Activated T-cell treated with anti-CD3 and anti-CD28 coated beads, Interleukin-2, amount 50 U/mL, for 4 hours (primary cell): ENCODE data around the gene PPP1R17. TPM values are rescaled to one million over a fixed set of nuclear protein-coding genes. Genes with fewer than 3 reads are reported as not detected.

ENCODE experiments used
- ATAC-seq, 2 donors: fragments of 200-7000 bp; cut with Tn5 transposase; one replicate each; pipeline ENCODE4 v1.10.0; 2021
- DNase-seq: peaks from one replicate; pipeline ENCODE4 v3.0.0-alpha.2; 2020
- H3K27me3 Mint-ChIP-seq: one replicate; pipeline ENCODE4 v1.8.0; 2021; ENCODE audit warnings: low read depth, mixed read lengths
- H3K36me3 Mint-ChIP-seq: one replicate; pipeline ENCODE4 v1.8.0; 2022; ENCODE audit warnings: mixed read lengths; ENCODE audit not compliant: insufficient read depth
- H3K4me1 Mint-ChIP-seq: one replicate; pipeline ENCODE4 v1.8.0; 2021; ENCODE audit warnings: low read depth, mixed read lengths
- H3K4me3 Mint-ChIP-seq: one replicate; pipeline ENCODE4 v1.8.0; 2021; ENCODE audit warnings: mild to moderate bottlenecking, moderate library complexity, mixed read lengths
- H3K9me3 Mint-ChIP-seq: one replicate; pipeline ENCODE4 v1.8.0; 2021; ENCODE audit warnings: mixed read lengths
- total RNA-seq, 3 donors: library from RNA; stranded (reverse); gene quantifications; one replicate each; pipeline ENCODE4 v1.2.1, GENCODE V29; 2021

PPP1R17 gene
- not detected for total RNA-seq

DNA sequence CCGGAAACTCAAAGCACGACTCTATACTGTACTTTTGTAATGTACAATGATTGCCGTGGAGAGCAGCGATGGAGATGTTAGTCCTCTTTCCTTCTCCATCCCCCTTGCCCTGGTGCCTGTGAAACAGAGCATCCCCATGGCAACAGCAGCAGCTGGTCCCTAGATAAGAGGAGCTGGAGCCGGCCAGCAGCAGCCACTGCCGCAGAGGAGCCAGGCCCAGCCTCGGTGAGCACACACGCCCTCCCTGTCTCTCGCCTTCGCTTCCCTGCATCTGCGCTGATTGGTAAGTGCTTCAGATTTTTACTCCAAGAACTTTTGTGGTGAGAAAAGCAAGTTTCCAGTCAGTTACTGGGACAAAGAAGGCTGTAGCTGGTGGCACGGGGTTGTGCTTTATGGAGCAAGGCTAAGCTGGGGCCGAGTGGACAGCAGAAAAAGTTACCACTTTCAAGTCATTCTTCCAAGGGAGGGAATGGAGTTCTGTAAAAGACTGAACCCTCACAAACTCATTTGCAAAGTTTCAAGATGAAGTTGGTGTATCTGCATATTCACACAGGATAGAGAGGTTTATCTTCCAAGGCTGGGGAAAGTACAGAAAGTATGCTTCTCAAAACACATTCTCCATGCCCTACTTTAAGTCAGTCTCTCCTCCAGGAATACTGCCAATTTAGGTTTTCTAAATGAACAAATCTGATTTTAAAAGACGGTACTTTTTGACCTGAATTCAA, at the start of gene PPP1R17:
Gene PPP1R17 (plus strand): TSS at position 192 of the 725 bp plus-strand sequence. CDS start 5,227 bp downstream, outside the sequence.
- ATAC-seq (no peak), DNase-seq (no peak)
- Mint-ChIP-seq H3K4me1 (no peaks in the 10 kb centered on the region), H3K36me3 (no peaks in the 10 kb centered on the region), H3K9me3 (no peaks in the 10 kb centered on the region), H3K27me3 (no peaks in the 10 kb centered on the region), H3K4me3 (no peak within 1 kb of the TSS)

DNA sequence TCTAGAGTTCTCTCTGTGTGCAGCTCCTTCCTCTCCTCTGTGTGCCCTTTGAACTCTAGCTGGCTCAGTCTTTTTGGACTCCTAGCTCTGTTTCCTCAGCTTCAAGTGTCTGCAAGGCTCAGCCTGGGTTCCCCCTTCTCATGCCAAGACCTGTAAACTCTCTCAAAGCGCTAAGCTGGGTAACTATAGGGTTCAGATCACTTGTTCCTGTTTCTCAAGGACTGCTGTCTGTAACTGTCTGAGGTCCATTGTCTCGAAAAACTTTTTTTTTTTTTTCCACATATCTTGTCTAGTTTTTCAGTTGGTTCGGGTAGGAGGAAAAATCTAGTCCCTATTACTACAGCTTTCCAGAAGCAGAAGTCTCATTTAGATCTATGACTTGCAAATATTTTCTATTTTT, 46.6 kb upstream of the PPP1R17 start:
- no peaks in the 10 kb centered on the region for H3K9me3 Mint-ChIP-seq
- H3K4me3 Mint-ChIP-seq, result no peak overlapping the region
- H3K27me3 Mint-ChIP-seq, result no peaks in the 10 kb centered on the region
- ATAC-seq, result no peak
- no peaks in the 10 kb centered on the region for H3K4me1 Mint-ChIP-seq
- no peaks in the 10 kb centered on the region for H3K36me3 Mint-ChIP-seq
- DNase-seq, result no peak

GRCh38 chr7:31642681-31643115, 44.3 kb upstream of the PPP1R17 start:
- Mint-ChIP-seq H3K27me3 (no peaks in the 10 kb centered on the region), H3K4me3 (no peak overlapping the region), H3K4me1 (no peaks in the 10 kb centered on the region), H3K9me3 (no peaks in the 10 kb centered on the region), H3K36me3 (no peaks in the 10 kb centered on the region)
- DNase-seq, result no peak
- no peak for ATAC-seq

GRCh38 chr7:31646942-31647341, 40.1 kb upstream of the PPP1R17 start:
- Mint-ChIP-seq H3K36me3 (no peaks in the 10 kb centered on the region), H3K4me3 (no peak overlapping the region), H3K9me3 (no peaks in the 10 kb centered on the region), H3K4me1 (no peaks in the 10 kb centered on the region), H3K27me3 (no peaks in the 10 kb centered on the region)
- DNase-seq, result no peak
- ATAC-seq, result no peak

GRCh38 chr7:31647511-31647910, 39.5 kb upstream of the PPP1R17 start:
- ATAC-seq, result no peak
- Mint-ChIP-seq H3K4me3 (no peak overlapping the region), H3K36me3 (no peaks in the 10 kb centered on the region)

GRCh38 chr7:31648288-31648687, 38.7 kb upstream of the PPP1R17 start:
- no peaks in the 10 kb centered on the region for H3K9me3 Mint-ChIP-seq
- H3K27me3 Mint-ChIP-seq, result no peaks in the 10 kb centered on the region
- no peak overlapping the region for H3K4me3 Mint-ChIP-seq
- no peaks in the 10 kb centered on the region for H3K4me1 Mint-ChIP-seq
- no peak for DNase-seq
- no peak for ATAC-seq
- H3K36me3 Mint-ChIP-seq, result no peaks in the 10 kb centered on the region

More at GRCh38 chr7:31647511-31647910, 39.5 kb upstream of the PPP1R17 start:
- no peak for DNase-seq
- Mint-ChIP-seq H3K4me1 (no peaks in the 10 kb centered on the region), H3K9me3 (no peaks in the 10 kb centered on the region), H3K27me3 (no peaks in the 10 kb centered on the region)

DNA sequence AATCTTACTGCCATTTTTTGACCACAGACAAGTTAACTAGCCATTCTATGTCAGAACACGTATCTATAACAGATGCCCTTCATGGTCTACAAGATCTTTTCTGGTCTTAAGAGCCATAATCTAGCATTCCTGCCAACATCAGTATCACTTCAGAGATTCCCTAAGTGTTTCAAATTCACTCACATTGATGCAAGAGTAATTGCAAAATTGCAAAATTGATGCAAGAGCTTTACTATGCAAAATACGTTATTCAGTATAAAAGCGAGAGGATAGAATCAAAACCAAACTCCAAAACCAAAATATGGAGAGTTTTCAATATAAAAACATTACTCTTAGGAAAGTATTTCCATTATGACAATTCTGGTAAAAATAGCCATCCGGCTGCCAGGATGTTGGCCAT, 38.1 kb upstream of the PPP1R17 start:
- H3K4me1 Mint-ChIP-seq, result no peaks in the 10 kb centered on the region
- H3K4me3 Mint-ChIP-seq, result no peak overlapping the region
- H3K27me3 Mint-ChIP-seq, result no peaks in the 10 kb centered on the region
- ATAC-seq (no peak), DNase-seq (no peak)
- no peaks in the 10 kb centered on the region for H3K9me3 Mint-ChIP-seq
- no peaks in the 10 kb centered on the region for H3K36me3 Mint-ChIP-seq

DNA sequence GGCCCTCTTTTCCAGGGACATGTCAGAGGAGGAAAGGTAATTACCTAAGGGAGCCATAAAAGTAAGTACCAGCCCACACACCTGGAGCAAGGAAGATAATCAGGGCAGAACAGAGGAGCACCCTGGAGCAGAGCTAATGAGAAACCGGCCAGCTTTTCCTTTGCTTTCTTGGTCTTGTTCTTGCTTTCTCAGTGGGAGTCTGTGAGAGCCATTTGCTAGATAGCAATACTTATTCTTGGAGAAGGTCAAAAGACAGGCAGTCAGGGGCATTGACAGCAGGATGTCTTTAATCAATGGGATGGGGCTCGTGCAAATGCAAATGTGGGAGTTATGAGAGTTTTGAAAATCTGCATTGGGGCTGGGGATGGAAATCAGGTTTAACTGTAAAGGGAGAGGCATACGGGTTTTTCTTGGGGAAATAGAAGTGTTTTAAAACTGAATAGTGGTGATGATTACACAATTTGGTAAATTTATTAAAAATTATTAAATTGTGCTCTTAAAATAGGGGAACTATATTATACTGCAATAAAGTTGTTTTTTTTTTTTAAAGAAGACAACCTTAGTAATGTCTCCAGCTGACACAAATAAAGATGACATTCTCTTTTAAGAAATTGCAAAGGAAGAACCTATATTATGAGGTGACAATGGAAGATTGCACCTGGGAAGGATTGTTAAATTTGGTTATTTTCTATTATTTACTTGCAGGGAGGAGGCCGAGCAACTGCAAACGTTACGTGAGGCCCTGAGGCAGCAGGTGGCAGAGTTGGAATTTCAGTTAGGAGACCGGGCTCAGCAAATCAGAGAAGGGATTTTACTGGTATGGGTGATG, 35.6 kb upstream of the PPP1R17 start:
- Mint-ChIP-seq H3K4me3 (no peak overlapping the region), H3K27me3 (no peaks in the 10 kb centered on the region), H3K4me1 (no peaks in the 10 kb centered on the region), H3K9me3 (no peaks in the 10 kb centered on the region), H3K36me3 (no peaks in the 10 kb centered on the region)
- ATAC-seq (no peak), DNase-seq (no peak)

GRCh38 chr7:31652063-31652326, 35.0 kb upstream of the PPP1R17 start:
- Mint-ChIP-seq H3K36me3 (no peaks in the 10 kb centered on the region), H3K9me3 (no peaks in the 10 kb centered on the region), H3K4me1 (no peaks in the 10 kb centered on the region), H3K4me3 (no peak overlapping the region), H3K27me3 (no peaks in the 10 kb centered on the region)
- ATAC-seq (no peak), DNase-seq (no peak)

- H3K27me3 Mint-ChIP-seq, result no peaks in the 10 kb centered on the region
- DNase-seq (no peak), ATAC-seq (no peak)
- no peak overlapping the region for H3K4me3 Mint-ChIP-seq
- H3K9me3 Mint-ChIP-seq, result peaks cover 7% of the 10 kb centered on the region
- H3K4me1 Mint-ChIP-seq, result no peaks in the 10 kb centered on the region
- no peaks in the 10 kb centered on the region for H3K36me3 Mint-ChIP-seq
Measured at GRCh38 chr7:31663072-31663471, 23.9 kb upstream of the PPP1R17 start.

- Mint-ChIP-seq H3K4me1 (no peaks in the 10 kb centered on the region), H3K27me3 (no peaks in the 10 kb centered on the region), H3K4me3 (no peak overlapping the region), H3K36me3 (no peaks in the 10 kb centered on the region), H3K9me3 (peaks cover 7% of the 10 kb centered on the region)
- DNase-seq (no peak), ATAC-seq (no peak)
Measured at GRCh38 chr7:31664890-31665289, 22.1 kb upstream of the PPP1R17 start.

- DNase-seq (no peak), ATAC-seq (no peak)
- Mint-ChIP-seq H3K36me3 (no peaks in the 10 kb centered on the region), H3K9me3 (peaks cover 7% of the 10 kb centered on the region), H3K4me1 (no peaks in the 10 kb centered on the region), H3K4me3 (no peak overlapping the region), H3K27me3 (no peaks in the 10 kb centered on the region)
Measured at GRCh38 chr7:31665546-31665945, 21.5 kb upstream of the PPP1R17 start.

- Mint-ChIP-seq H3K4me3 (no peak overlapping the region), H3K36me3 (no peaks in the 10 kb centered on the region)
Measured at GRCh38 chr7:31669461-31669860, 17.6 kb upstream of the PPP1R17 start.

DNA sequence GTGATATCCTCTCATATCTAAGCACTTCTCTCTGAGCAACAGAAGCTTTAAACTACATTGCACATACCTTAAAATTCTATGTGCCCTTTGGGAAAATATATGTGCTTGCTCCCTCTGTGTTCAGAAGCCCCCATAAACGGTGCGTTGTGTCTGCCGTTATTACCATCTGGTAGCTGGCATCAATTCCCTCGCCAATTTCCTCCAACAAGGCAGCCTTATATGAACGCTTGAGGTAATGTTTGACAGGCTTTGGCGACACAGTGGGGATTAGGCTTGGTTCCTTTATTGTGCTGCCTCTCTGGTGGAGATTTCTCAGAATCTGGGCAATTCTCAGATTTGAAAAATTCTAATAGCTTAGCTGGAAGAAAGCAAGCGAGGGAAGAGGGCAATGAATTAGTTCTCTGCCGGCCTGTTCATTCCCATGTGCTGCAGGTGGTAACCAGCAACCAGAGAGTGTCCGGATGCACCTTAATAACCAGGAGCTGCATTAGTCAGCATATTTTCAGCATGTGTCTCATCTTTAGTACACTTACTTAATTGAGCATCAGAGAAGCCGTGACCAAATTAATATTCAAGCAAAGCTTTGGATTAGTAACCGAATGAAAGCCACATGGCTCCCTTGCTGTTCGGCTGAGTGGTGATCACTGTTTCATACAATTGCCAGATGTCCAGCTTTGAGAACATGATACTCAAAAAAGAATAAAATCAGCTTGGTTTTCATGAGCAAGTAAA, 7.3 kb upstream of the PPP1R17 start:
- DNase-seq (no peak), ATAC-seq (no peak)
- Mint-ChIP-seq H3K4me1 (no peaks in the 10 kb centered on the region), H3K4me3 (no peak overlapping the region), H3K36me3 (no peaks in the 10 kb centered on the region), H3K27me3 (no peaks in the 10 kb centered on the region), H3K9me3 (peaks cover 5% of the 10 kb centered on the region)

More at GRCh38 chr7:31669461-31669860, 17.6 kb upstream of the PPP1R17 start:
- Mint-ChIP-seq H3K4me1 (no peaks in the 10 kb centered on the region), H3K27me3 (no peaks in the 10 kb centered on the region), H3K9me3 (peaks cover 4% of the 10 kb centered on the region)
- no peak for DNase-seq
- no peak for ATAC-seq
